AG09309 (cell line): Measurements from ENCODE around the gene SLC2A13.

Source experiments
- DNase-seq: peaks from one replicate; pipeline ENCODE4 v3.0.0-alpha.2; 2010; ENCODE audit warnings: low read depth
- H3K4me3 ChIP-seq: 2 replicates; pipeline ENCODE4 v1.5.1; 2011; ENCODE audit warnings: mild to moderate bottlenecking, low read depth, low read length, moderate library complexity; ENCODE audit not compliant: control insufficient read depth
- TF ChIP-seq, protein P1 (sequence below): IDR thresholded peaks from 2 replicates; pipeline ENCODE4 v1.5.1; 2011; ENCODE audit warnings: mild to moderate bottlenecking, low read depth, low read length, inconsistent platforms; ENCODE audit not compliant: insufficient read depth, control insufficient read depth; ENCODE audit errors: missing control alignments

The SLC2A13 gene

DNA sequence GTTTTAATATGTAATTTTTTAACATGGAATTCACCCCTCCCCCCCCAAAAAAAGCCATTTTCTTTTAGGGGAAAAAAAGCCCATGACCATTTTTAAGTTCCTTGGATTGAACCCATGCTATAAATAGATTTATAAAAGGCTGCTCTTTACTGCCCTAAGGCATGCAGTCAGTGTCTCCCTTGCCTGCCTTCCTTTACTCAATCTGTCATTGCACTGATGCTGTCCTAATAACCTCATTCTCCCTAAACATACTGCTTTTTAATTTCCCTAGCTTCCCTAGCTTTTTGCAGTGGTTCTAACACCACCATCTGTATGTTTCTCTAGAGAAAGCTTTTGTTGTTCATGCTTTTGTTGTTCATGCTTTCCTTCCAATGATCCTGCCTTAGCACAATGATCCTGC is 83.0 kb downstream of the SLC2A13 start:
- no peak overlapping the region for H3K4me3 ChIP-seq
- TF ChIP-seq, protein P1, sequence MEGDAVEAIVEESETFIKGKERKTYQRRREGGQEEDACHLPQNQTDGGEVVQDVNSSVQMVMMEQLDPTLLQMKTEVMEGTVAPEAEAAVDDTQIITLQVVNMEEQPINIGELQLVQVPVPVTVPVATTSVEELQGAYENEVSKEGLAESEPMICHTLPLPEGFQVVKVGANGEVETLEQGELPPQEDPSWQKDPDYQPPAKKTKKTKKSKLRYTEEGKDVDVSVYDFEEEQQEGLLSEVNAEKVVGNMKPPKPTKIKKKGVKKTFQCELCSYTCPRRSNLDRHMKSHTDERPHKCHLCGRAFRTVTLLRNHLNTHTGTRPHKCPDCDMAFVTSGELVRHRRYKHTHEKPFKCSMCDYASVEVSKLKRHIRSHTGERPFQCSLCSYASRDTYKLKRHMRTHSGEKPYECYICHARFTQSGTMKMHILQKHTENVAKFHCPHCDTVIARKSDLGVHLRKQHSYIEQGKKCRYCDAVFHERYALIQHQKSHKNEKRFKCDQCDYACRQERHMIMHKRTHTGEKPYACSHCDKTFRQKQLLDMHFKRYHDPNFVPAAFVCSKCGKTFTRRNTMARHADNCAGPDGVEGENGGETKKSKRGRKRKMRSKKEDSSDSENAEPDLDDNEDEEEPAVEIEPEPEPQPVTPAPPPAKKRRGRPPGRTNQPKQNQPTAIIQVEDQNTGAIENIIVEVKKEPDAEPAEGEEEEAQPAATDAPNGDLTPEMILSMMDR: no peak
- DNase-seq: no peak

DNA sequence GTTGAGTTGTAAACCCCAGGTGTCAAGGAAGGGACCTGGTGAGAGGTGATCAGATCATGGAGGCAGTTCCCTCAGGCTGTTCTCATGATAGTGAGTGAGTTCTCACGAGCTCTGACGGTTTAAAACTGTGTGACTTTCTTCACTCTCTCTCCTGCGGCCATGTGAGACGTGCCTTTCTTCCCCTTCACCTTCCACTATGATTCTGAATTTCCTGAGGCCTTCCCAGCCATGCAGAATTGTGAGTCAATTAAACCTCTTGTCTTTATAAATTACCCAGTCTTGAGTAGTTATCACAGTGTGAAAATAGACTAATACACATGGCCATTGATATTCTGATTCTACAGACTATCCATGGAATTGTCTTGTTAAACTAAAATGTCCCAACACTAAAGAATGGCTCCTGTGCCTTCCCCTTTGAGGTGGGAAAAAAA is 85.6 kb downstream of the SLC2A13 start:
- DNase-seq: no peak
- no peak overlapping the region for H3K4me3 ChIP-seq
- TF ChIP-seq, protein P1: no peak

DNA sequence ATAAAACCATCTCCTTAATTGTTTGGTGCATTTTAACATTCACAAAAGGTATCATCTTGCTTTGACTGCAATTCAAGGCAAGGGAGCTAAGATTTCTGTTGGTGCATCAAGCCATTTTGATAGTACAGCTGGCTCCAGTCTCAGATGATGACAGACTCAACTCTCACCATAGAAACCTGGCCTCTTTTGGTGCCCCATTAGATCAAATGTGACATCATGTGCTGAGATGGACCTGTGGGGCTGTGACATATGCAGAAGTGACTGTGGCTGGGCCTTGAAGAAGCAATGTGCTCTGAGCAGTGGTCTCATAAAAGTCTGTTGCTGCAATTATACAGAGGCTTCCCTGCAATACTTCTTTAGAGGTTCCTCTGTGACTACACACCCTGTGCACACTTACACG is 88.4 kb downstream of the SLC2A13 start:
- no peak for DNase-seq
- TF ChIP-seq, protein P1: no peak
- no peak overlapping the region for H3K4me3 ChIP-seq

DNA sequence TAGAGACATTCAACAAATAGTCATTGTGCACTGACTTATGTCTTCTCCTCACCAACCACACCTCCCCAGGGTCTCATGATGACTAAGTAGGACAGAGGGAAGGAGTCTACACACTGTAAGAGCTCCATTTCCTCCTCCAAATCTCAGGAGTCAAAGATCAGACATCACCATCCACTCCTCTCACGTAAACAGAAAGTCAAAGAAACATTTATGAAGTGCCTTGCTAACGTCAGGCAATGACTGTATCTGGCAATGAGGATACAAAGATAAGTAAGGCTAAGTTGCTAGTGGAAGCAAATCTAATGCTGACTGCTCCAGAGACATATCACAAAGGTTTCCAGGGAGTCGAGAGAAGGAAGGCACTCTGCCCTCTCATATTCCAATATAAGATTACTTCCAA is 88.9 kb downstream of the SLC2A13 start:
- TF ChIP-seq, protein P1: no peak
- no peak for DNase-seq
- H3K4me3 ChIP-seq: no peak overlapping the region

DNA sequence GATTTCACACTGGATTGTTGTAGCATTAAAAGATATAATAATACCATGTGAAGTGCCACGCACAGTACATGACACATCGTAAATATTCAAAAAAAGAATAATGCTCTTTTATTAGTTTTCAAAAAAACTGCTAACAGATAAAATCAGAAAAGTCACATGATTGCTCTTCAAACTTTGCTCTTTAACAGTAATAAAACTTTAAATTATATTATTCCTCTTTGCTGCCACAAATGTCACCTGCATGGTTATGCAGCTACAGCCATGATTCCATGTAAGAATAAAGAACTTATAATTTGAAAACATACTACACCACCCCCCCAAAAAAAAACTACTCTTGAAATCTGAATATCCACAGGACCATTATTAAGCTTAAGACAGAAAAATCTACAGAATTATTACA is 90.0 kb downstream of the SLC2A13 start:
- TF ChIP-seq, protein P1: no peak
- no peak for DNase-seq
- H3K4me3 ChIP-seq: no peak overlapping the region

DNA sequence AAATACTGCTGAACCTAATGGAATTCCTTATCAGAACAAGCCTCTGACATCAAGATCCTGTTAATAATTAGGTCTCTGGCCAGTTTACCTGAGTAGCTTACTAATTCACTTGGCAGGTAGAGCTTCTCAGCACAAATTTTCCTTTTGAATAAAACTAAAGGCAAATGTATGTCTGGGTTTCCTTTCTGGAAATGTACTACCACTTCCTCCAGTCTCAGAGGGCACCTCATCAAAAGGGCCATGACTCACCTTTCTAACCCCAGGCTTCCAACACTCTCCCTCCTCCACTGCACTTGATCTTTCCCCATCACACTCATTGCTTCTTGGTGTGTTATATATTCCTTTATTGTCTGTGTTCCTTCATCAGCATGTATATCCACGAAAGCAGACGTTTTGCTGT is 90.5 kb downstream of the SLC2A13 start:
- no peak overlapping the region for H3K4me3 ChIP-seq
- DNase-seq: no peak
- TF ChIP-seq, protein P1: no peak

DNA sequence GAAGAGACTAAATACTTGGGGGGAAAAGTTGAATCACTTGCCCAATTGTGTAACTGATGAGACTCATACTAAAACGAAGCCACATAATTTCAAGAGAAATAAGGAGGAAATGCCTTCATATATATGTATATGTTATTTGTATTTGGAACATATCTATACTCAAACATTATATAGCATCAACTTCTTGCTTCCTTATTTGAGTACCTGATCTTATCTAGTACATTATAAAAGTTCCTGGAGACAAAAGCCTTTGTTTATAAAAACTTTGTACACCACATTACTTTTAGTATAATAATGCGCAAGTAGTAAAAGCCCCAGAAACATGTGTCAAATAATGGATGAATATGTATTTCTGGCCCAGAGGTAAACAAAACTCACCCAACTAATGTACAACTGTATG is 92.0 kb downstream of the SLC2A13 start:
- no peak for DNase-seq
- H3K4me3 ChIP-seq: no peak overlapping the region
- TF ChIP-seq, protein P1: no peak
